Keratinocyte (primary cell): Measurements from ENCODE around the gene PAN2. TPM values are rescaled to one million over a fixed set of nuclear protein-coding genes. Genes with fewer than 3 reads are reported as not detected.

Experiments
- DNase-seq: peaks from one replicate; pipeline ENCODE4 v3.0.0-alpha.2; 2011; ENCODE audit warnings: low read depth, missing footprints, low spot score
- FAIRE-seq: peaks from 2 replicates; lab custom pipeline; 2011; peaks lifted over from hg19 to GRCh38; lab: Jason Lieb, UNC
- H2AFZ ChIP-seq: 2 replicates; pipeline ENCODE4 v1.6.0; 2012; ENCODE audit warnings: low read length, control low read depth, inconsistent platforms; ENCODE audit not compliant: control insufficient read depth
- H3K27ac ChIP-seq: 2 replicates; pipeline ENCODE4 v1.5.1; 2011; ENCODE audit warnings: low read length; ENCODE audit not compliant: control insufficient read depth, insufficient read depth
- H3K27me3 ChIP-seq: 3 replicates; pipeline ENCODE4 v1.6.0; 2011; ENCODE audit warnings: low read length; ENCODE audit not compliant: control insufficient read depth, insufficient read depth; ENCODE audit errors: extremely low read depth
- H3K36me3 ChIP-seq, 2 experiments: 2 replicates in 1 of 2; 3 replicates in 1 of 2; pipeline ENCODE4 v1.5.1; 2011; ENCODE audit warnings: low read length in 2 of 2, mild to moderate bottlenecking in 1 of 2; ENCODE audit not compliant: control insufficient read depth in 2 of 2, insufficient read depth in 2 of 2; ENCODE audit errors: extremely low read depth in 1 of 2
- H3K4me1 ChIP-seq: 3 replicates; pipeline ENCODE4 v1.5.1; 2011; ENCODE audit warnings: low read length; ENCODE audit not compliant: control insufficient read depth, insufficient read depth; ENCODE audit errors: extremely low read depth
- H3K4me2 ChIP-seq: 3 replicates; pipeline ENCODE4 v1.6.0; 2011; ENCODE audit warnings: low read depth, low read length; ENCODE audit not compliant: control insufficient read depth, insufficient read depth; ENCODE audit errors: extremely low read depth
- H3K4me3 ChIP-seq, 3 experiments: fragments of 200-600 bp in 1 of 3; sonication (generic) in 1 of 3; 2 replicates in 2 of 3; 3 replicates in 1 of 3; pipeline ENCODE4 v1.5.1; 2011 to 2016; ENCODE audit warnings: low read length in 3 of 3, mild to moderate bottlenecking in 3 of 3, control low read depth in 2 of 3, inconsistent platforms in 1 of 3, low read depth in 1 of 3, mixed read lengths in 1 of 3, mixed run types in 1 of 3, moderate library complexity in 1 of 3; ENCODE audit not compliant: control insufficient read depth in 2 of 3, insufficient read depth in 2 of 3; ENCODE audit errors: extremely low read depth in 1 of 3
- H3K79me2 ChIP-seq: 2 replicates; pipeline ENCODE4 v1.6.0; 2012; ENCODE audit warnings: low read length; ENCODE audit not compliant: control insufficient read depth, insufficient read depth
- H3K9ac ChIP-seq: 3 replicates; pipeline ENCODE4 v1.6.0; 2011; ENCODE audit warnings: low read length; ENCODE audit not compliant: control insufficient read depth, insufficient read depth; ENCODE audit errors: extremely low read depth
- H3K9me1 ChIP-seq: 3 replicates; pipeline ENCODE4 v1.6.0; 2011; ENCODE audit warnings: low read length; ENCODE audit not compliant: control insufficient read depth, insufficient read depth; ENCODE audit errors: extremely low read depth
- H3K9me3 ChIP-seq: 2 replicates; pipeline ENCODE4 v1.5.1; 2012; ENCODE audit warnings: low read depth, low read length; ENCODE audit not compliant: control insufficient read depth
- H4K20me1 ChIP-seq: 3 replicates; pipeline ENCODE4 v1.6.0; 2011; ENCODE audit warnings: low read length; ENCODE audit not compliant: control insufficient read depth, insufficient read depth; ENCODE audit errors: extremely low read depth
- CTCF ChIP-seq, 3 experiments: IDR thresholded peaks in 1 of 3; conservative IDR thresholded peaks in 1 of 3; optimal IDR thresholded peaks in 1 of 3; 2 replicates in 2 of 3; 3 replicates in 1 of 3; pipeline versions ENCODE3 to v1.5.1; 2011; ENCODE audit warnings: low read length in 3 of 3, mild to moderate bottlenecking in 3 of 3, moderate library complexity in 2 of 3, control low read depth in 1 of 3, inconsistent platforms in 1 of 3; ENCODE audit not compliant: insufficient read depth in 2 of 3; ENCODE audit errors: extremely low read depth in 1 of 3
- EZH2 ChIP-seq: IDR thresholded peaks from one replicate; pipeline ENCODE4 v1.6.1; 2012; ENCODE audit warnings: inconsistent platforms, mild to moderate bottlenecking, low read length, moderate library complexity
- dilution Hi-C: fragments of 300-500 bp; cut with MboI; formaldehyde crosslinking; loops from one replicate; pipeline ENCODE4 v1.7.0; 2020; ENCODE audit warnings: low sequenced_read_pairs; ENCODE audit not compliant: extremely low pct_ligation_motif_present
- polyA plus RNA-seq, 5 experiments: library from polyadenylated mRNA; depleted of rRNA in 3 of 5; stranded (reverse) in 3 of 5; stranded (forward) in 1 of 5; unstranded in 1 of 5; fragments of >200 nt; gene quantifications; 1 replicate in 1 of 5; 2 replicates in 3 of 5; 3 replicates in 1 of 5; pipeline versions ENCODE4 v1.2.1 to v1.2.3, GENCODE V29; 2011 to 2012; ENCODE audit warnings: missing spikeins in 2 of 5, low read depth in 1 of 5, low replicate concordance in 1 of 5

PAN2 gene
- polyA plus RNA-seq, 1 donor (not counting 4 experiments of a cell fraction or from before 2014, with no cell fraction given), result 26.3 TPM

GRCh38 chr12:56282579-56282978 is 51.2 kb downstream of the PAN2 start:
- TF ChIP-seq CTCF (optimal IDR thresholded peaks at IDR 0.05 in 1 of 3, IDR thresholded peaks at IDR 0.05 in 1 of 3, conservative IDR thresholded peaks at IDR 0.05 in 1 of 3; ENCODE audit: extremely low read depth in 1 of 3, insufficient read depth in 2 of 3, low read length in 3 of 3), result no peak
- TF ChIP-seq EZH2, result no peak
- Histone ChIP-seq H4K20me1 (no peaks in the 10 kb centered on the region), H3K36me3 (peaks cover 29 to 42% of the 10 kb centered on the region in 2 experiments), H3K27ac (no peak overlapping the region), H3K9me3 (no peaks in the 10 kb centered on the region), H3K79me2 (peaks cover 3% of the 10 kb centered on the region), H3K9me1 (no peaks in the 10 kb centered on the region), H2AFZ (no peak overlapping the region), H3K27me3 (no peaks in the 10 kb centered on the region), H3K4me1 (no peaks in the 10 kb centered on the region), H3K4me2 (no peak overlapping the region), H3K4me3 (no peak overlapping the region), H3K9ac (no peak overlapping the region)
- DNase-seq (no peak), FAIRE-seq (no peak)
- dilution Hi-C loops, result no loop called here

- H3K4me3 ChIP-seq, result no peak overlapping the region
- no peak overlapping the region for H3K4me2 ChIP-seq
- H2AFZ ChIP-seq, result no peak overlapping the region
- H3K9me3 ChIP-seq, result no peaks in the 10 kb centered on the region
- TF ChIP-seq CTCF (optimal IDR thresholded peaks at IDR 0.05 in 1 of 3, IDR thresholded peaks at IDR 0.05 in 1 of 3, conservative IDR thresholded peaks at IDR 0.05 in 1 of 3; ENCODE audit: extremely low read depth in 1 of 3, insufficient read depth in 2 of 3, low read length in 3 of 3) (no peak), EZH2 (no peak)
- no peak overlapping the region for H3K9ac ChIP-seq
- H3K36me3 ChIP-seq, result peaks cover 29 to 45% of the 10 kb centered on the region in 2 experiments
- FAIRE-seq, result no peak
- no peaks in the 10 kb centered on the region for H3K27me3 ChIP-seq
- H3K9me1 ChIP-seq, result no peaks in the 10 kb centered on the region
- no peak for DNase-seq
- no peaks in the 10 kb centered on the region for H3K4me1 ChIP-seq
- H3K79me2 ChIP-seq, result peaks cover 3% of the 10 kb centered on the region
- dilution Hi-C loops, result no loop called here
- H4K20me1 ChIP-seq, result no peaks in the 10 kb centered on the region
- no peak overlapping the region for H3K27ac ChIP-seq
Observed at GRCh38 chr12:56282030-56282429, 51.8 kb downstream of the PAN2 start.
